Measurements from ENCODE around the gene SLC10A7. TPM values are rescaled to one million over a fixed set of nuclear protein-coding genes. Genes with fewer than 3 reads are reported as not detected.

SLC10A7 gene
- total and polyA plus RNA-seq, 10 of the 15 experiments (the other 5 are each of a cell fraction or from before 2014, with no cell fraction given) = 4.6 to 23.7 (median 15.6) TPM

DNA sequence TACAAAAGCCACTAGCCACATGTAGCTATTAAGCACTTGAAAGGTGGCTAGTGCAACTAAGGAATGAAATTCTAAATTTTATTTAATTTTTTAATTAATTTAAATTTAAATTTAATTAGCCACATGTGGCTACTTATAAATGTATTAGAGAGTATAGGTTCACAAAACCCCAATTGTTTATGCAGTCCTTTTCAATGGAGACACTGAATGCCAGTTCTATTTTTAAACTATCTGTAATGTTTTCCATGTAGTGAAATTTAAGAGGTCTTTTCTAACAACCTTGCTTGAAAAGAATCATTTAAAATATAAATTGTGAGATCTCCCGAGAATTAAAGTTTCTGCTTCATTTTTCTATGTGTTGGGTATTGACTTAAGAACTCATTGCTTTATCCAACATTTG lies 154.4 kb downstream of the SLC10A7 start:
- CTCF ChIA-PET = no interaction called here
- Histone ChIP-seq H3K4me1 (ENCODE audit: control insufficient read depth, insufficient read depth, low read length) (no peaks in the 10 kb centered on the region), H3K27ac (ENCODE audit: control insufficient read depth, insufficient read depth) (no peak overlapping the region), H3K4me2 (ENCODE audit: control insufficient read depth, insufficient read depth) (no peak overlapping the region), H2AFZ (ENCODE audit: control insufficient read depth, low read depth, low read length) (no peak overlapping the region), H4K20me1 (ENCODE audit: control insufficient read depth, insufficient read depth) (no peaks in the 10 kb centered on the region), H3K9me3 (replicated peaks; ENCODE audit: control insufficient read depth, insufficient read depth, low read length) (no peaks in the 10 kb centered on the region; the same call in 1 of the 3 replicates), H3K4me3 (no peak overlapping the region), H3K27me3 (replicated peaks in 1 of 2; ENCODE audit: control insufficient read depth in 2 of 2, insufficient read depth in 2 of 2, low read length in 1 of 2) (no peaks in the 10 kb centered on the region), H3K36me3 (ENCODE audit: control insufficient read depth in 2 of 2, insufficient read depth in 2 of 2, low read length in 1 of 2) (no peaks in the 10 kb centered on the region), H3K9ac (ENCODE audit: control insufficient read depth, insufficient read depth, low read length) (no peak overlapping the region), H3K79me2 (ENCODE audit: control insufficient read depth, insufficient read depth, low read length) (no peaks in the 10 kb centered on the region)
- intact Hi-C loops (cut with micrococcal nuclease; ENCODE audit: unreplicated experiment) = no loop called here
- POLR2A ChIA-PET = interaction anchor here (0.6 kb wide), 1 partner anchor 1096 kb away, joined by 3 read pairs; no protein-coding TSS in a partner anchor
- WGBS (ENCODE audit: insufficient coverage, insufficient replicate concordance, low lambda C conversion rate, missing lambda C conversion rate) = 93% methylated on average over 1 of the region's 1 CpG
- RAD21 ChIA-PET (ENCODE audit: unreplicated experiment) = no interaction called here
- DNase-seq (ENCODE audit: low read depth, low spot score) (no peak), FAIRE-seq (no peak), ATAC-seq (no peak)
- in situ Hi-C loops (cut with MboI) = no loop called here
- no peak for TF ChIP-seq SMC3 (IDR thresholded peaks at IDR 0.05; ENCODE audit: borderline replicate concordance, low read length)
- no TSS peak for BruUV-seq (replicated peaks)
- SMC1A ChIA-PET (ENCODE audit: uncharacterized antibody, unreplicated experiment) = interaction anchor here (0.6 to 1.3 kb wide), 2 partner anchors 12 to 26 kb away, joined by 3 read pairs; no protein-coding TSS in a partner anchor

- Histone ChIP-seq H3K4me3 (no peak overlapping the region), H2AFZ (ENCODE audit: control insufficient read depth, low read depth, low read length) (no peak overlapping the region), H3K9ac (ENCODE audit: control insufficient read depth, insufficient read depth, low read length) (no peak overlapping the region), H3K27ac (ENCODE audit: control insufficient read depth, insufficient read depth) (no peak overlapping the region), H3K4me1 (ENCODE audit: control insufficient read depth, insufficient read depth, low read length) (no peaks in the 10 kb centered on the region), H3K27me3 (replicated peaks in 1 of 2; ENCODE audit: control insufficient read depth in 2 of 2, insufficient read depth in 2 of 2, low read length in 1 of 2) (no peaks in the 10 kb centered on the region), H3K9me3 (replicated peaks; ENCODE audit: control insufficient read depth, insufficient read depth, low read length) (peaks cover 1% of the 10 kb centered on the region; the same call in 2 of the 3 replicates), H3K36me3 (ENCODE audit: control insufficient read depth in 2 of 2, insufficient read depth in 2 of 2, low read length in 1 of 2) (no peaks in the 10 kb centered on the region), H4K20me1 (ENCODE audit: control insufficient read depth, insufficient read depth) (no peaks in the 10 kb centered on the region), H3K79me2 (ENCODE audit: control insufficient read depth, insufficient read depth, low read length) (no peaks in the 10 kb centered on the region), H3K4me2 (ENCODE audit: control insufficient read depth, insufficient read depth) (no peak overlapping the region)
- no peak for DNase-seq (ENCODE audit: low read depth, low spot score)
- no peak for ATAC-seq
- ChIA-PET POLR2A (no interaction called here), RAD21 (ENCODE audit: unreplicated experiment) (no interaction called here), CTCF (interaction anchor here (2.0 kb wide), 1 partner anchor 15 kb away, joined by 5 read pairs; no protein-coding TSS in a partner anchor), SMC1A (ENCODE audit: uncharacterized antibody, unreplicated experiment) (interaction anchor here (1.3 kb wide), 1 partner anchor 30 kb away, joined by 3 read pairs; no protein-coding TSS in a partner anchor)
- intact Hi-C loops (cut with micrococcal nuclease; ENCODE audit: unreplicated experiment) (no loop called here), in situ Hi-C loops (cut with MboI) (no loop called here)
- BruUV-seq (replicated peaks) = no TSS peak
- FAIRE-seq = no peak
- no peak for TF ChIP-seq NR2C2 (IDR thresholded peaks at IDR 0.05; ENCODE audit: borderline replicate concordance, control insufficient read depth, insufficient read length, low read depth)
- TF ChIP-seq E4F1 (IDR thresholded peaks at IDR 0.05; ENCODE audit: borderline replicate concordance, partially characterized antibody) = no peak
- no peak for TF ChIP-seq SIN3A (IDR thresholded peaks at IDR 0.05; ENCODE audit: low read depth, low read length)
- no peak for TF ChIP-seq NRF1 (conservative IDR thresholded peaks at IDR 0.05; ENCODE audit: low read depth, low read length)
- TF ChIP-seq CBFB (IDR thresholded peaks at IDR 0.05; ENCODE audit: low read depth) = no peak
- TF ChIP-seq MXI1 (IDR thresholded peaks at IDR 0.05; ENCODE audit: low read depth, low read length) = no peak
- no peak for TF ChIP-seq ZBTB11 (CRISPR knock-in tag; IDR thresholded peaks at IDR 0.05)
- no peak for TF ChIP-seq STAT1 (conservative IDR thresholded peaks at IDR 0.05)
- TF ChIP-seq, protein P1, sequence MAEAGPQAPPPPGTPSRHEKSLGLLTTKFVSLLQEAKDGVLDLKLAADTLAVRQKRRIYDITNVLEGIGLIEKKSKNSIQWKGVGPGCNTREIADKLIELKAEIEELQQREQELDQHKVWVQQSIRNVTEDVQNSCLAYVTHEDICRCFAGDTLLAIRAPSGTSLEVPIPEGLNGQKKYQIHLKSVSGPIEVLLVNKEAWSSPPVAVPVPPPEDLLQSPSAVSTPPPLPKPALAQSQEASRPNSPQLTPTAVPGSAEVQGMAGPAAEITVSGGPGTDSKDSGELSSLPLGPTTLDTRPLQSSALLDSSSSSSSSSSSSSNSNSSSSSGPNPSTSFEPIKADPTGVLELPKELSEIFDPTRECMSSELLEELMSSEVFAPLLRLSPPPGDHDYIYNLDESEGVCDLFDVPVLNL (IDR thresholded peaks at IDR 0.05; ENCODE audit: low read depth, low read length) = no peak
Observed at GRCh38 chr4:146359771-146360170, 162.0 kb downstream of the SLC10A7 start.
